Measurements from ENCODE around the gene KHK.

The KHK gene

GRCh38 chr2:27086724-27087593 lies at the start of gene KHK:
Gene KHK (plus strand): TSS chr2:27086772. CDS start chr2:27087260, 488 bp downstream.
- peak within 1 kb of the TSS; percentile 90 for H3K9ac ChIP-seq (ENCODE audit: low read length)
- H3K27me3 ChIP-seq (replicated peaks; ENCODE audit: control insufficient read depth, insufficient read depth, low read length): no peaks in the 10 kb centered on the region
- no peaks in the 10 kb centered on the region for H3K9me3 ChIP-seq (ENCODE audit: control insufficient read depth, low read length)
- H3K4me1 ChIP-seq (ENCODE audit: control insufficient read depth, insufficient read depth, low read length): peaks cover 14% of the 10 kb centered on the region
- H3K36me3 ChIP-seq (ENCODE audit: control insufficient read depth, insufficient read depth, low read length, severe bottlenecking): peaks cover 8% of the 10 kb centered on the region
- peak within 1 kb of the TSS; percentile 82 for H3K4me3 ChIP-seq (ENCODE audit: low read length)
- no peak for DNase-seq (ENCODE audit: low read depth)

- Histone ChIP-seq H3K9ac (ENCODE audit: low read length) (no peak overlapping the region), H3K9me3 (ENCODE audit: control insufficient read depth, low read length) (no peaks in the 10 kb centered on the region), H3K4me3 (ENCODE audit: low read length) (no peak overlapping the region), H3K4me1 (ENCODE audit: control insufficient read depth, insufficient read depth, low read length) (peaks cover 20% of the 10 kb centered on the region), H3K36me3 (ENCODE audit: control insufficient read depth, insufficient read depth, low read length, severe bottlenecking) (peaks cover 82% of the 10 kb centered on the region), H3K27me3 (replicated peaks; ENCODE audit: control insufficient read depth, insufficient read depth, low read length) (no peaks in the 10 kb centered on the region)
- DNase-seq (ENCODE audit: low read depth): no peak
Measured at GRCh38 chr2:27038012-27038411, 48.6 kb upstream of the KHK start.

GRCh38 chr2:27038631-27039339 lies 47.8 kb upstream of the KHK start:
- Histone ChIP-seq H3K9me3 (ENCODE audit: control insufficient read depth, low read length) (no peaks in the 10 kb centered on the region), H3K4me3 (ENCODE audit: low read length) (no peak overlapping the region), H3K9ac (ENCODE audit: low read length) (no peak overlapping the region), H3K4me1 (ENCODE audit: control insufficient read depth, insufficient read depth, low read length) (peaks cover 18% of the 10 kb centered on the region), H3K27me3 (replicated peaks; ENCODE audit: control insufficient read depth, insufficient read depth, low read length) (no peaks in the 10 kb centered on the region), H3K36me3 (ENCODE audit: control insufficient read depth, insufficient read depth, low read length, severe bottlenecking) (peaks cover 82% of the 10 kb centered on the region)
- DNase-seq (ENCODE audit: low read depth): no peak

- no peak overlapping the region for H3K9ac ChIP-seq (ENCODE audit: low read length)
- no peaks in the 10 kb centered on the region for H3K27me3 ChIP-seq (replicated peaks; ENCODE audit: control insufficient read depth, insufficient read depth, low read length)
- H3K4me3 ChIP-seq (ENCODE audit: low read length): no peak overlapping the region
- H3K36me3 ChIP-seq (ENCODE audit: control insufficient read depth, insufficient read depth, low read length, severe bottlenecking): peaks cover 82% of the 10 kb centered on the region
- peaks cover 12% of the 10 kb centered on the region for H3K4me1 ChIP-seq (ENCODE audit: control insufficient read depth, insufficient read depth, low read length)
- no peak for DNase-seq (ENCODE audit: low read depth)
- H3K9me3 ChIP-seq (ENCODE audit: control insufficient read depth, low read length): no peaks in the 10 kb centered on the region
Measured at GRCh38 chr2:27039426-27039825, 47.1 kb upstream of the KHK start.

- H3K27me3 ChIP-seq (replicated peaks; ENCODE audit: control insufficient read depth, insufficient read depth, low read length): no peaks in the 10 kb centered on the region
- DNase-seq (ENCODE audit: low read depth): no peak
- H3K4me1 ChIP-seq (ENCODE audit: control insufficient read depth, insufficient read depth, low read length): peaks cover 10% of the 10 kb centered on the region
- H3K4me3 ChIP-seq (ENCODE audit: low read length): no peak overlapping the region
- peaks cover 80% of the 10 kb centered on the region for H3K36me3 ChIP-seq (ENCODE audit: control insufficient read depth, insufficient read depth, low read length, severe bottlenecking)
- no peaks in the 10 kb centered on the region for H3K9me3 ChIP-seq (ENCODE audit: control insufficient read depth, low read length)
- H3K9ac ChIP-seq (ENCODE audit: low read length): no peak overlapping the region
Measured at GRCh38 chr2:27039871-27040270, 46.7 kb upstream of the KHK start.

- Histone ChIP-seq H3K4me3 (ENCODE audit: low read length) (no peak overlapping the region), H3K36me3 (ENCODE audit: control insufficient read depth, insufficient read depth, low read length, severe bottlenecking) (peaks cover 76% of the 10 kb centered on the region), H3K9ac (ENCODE audit: low read length) (no peak overlapping the region), H3K27me3 (replicated peaks; ENCODE audit: control insufficient read depth, insufficient read depth, low read length) (no peaks in the 10 kb centered on the region), H3K9me3 (ENCODE audit: control insufficient read depth, low read length) (no peaks in the 10 kb centered on the region), H3K4me1 (ENCODE audit: control insufficient read depth, insufficient read depth, low read length) (peaks cover 6% of the 10 kb centered on the region)
- DNase-seq (ENCODE audit: low read depth): no peak
Measured at GRCh38 chr2:27040282-27040681, 46.3 kb upstream of the KHK start.

- H3K4me3 ChIP-seq (ENCODE audit: low read length): no peak overlapping the region
- no peaks in the 10 kb centered on the region for H3K27me3 ChIP-seq (replicated peaks; ENCODE audit: control insufficient read depth, insufficient read depth, low read length)
- H3K9ac ChIP-seq (ENCODE audit: low read length): no peak overlapping the region
- H3K9me3 ChIP-seq (ENCODE audit: control insufficient read depth, low read length): no peaks in the 10 kb centered on the region
- DNase-seq (ENCODE audit: low read depth): no peak
- no peaks in the 10 kb centered on the region for H3K4me1 ChIP-seq (ENCODE audit: control insufficient read depth, insufficient read depth, low read length)
- H3K36me3 ChIP-seq (ENCODE audit: control insufficient read depth, insufficient read depth, low read length, severe bottlenecking): peaks cover 61% of the 10 kb centered on the region
Measured at GRCh38 chr2:27041752-27042151, 44.8 kb upstream of the KHK start.

- no peak overlapping the region for H3K4me3 ChIP-seq (ENCODE audit: low read length)
- peak; percentile 18 for DNase-seq (ENCODE audit: low read depth)
- H3K9me3 ChIP-seq (ENCODE audit: control insufficient read depth, low read length): no peaks in the 10 kb centered on the region
- H3K36me3 ChIP-seq (ENCODE audit: control insufficient read depth, insufficient read depth, low read length, severe bottlenecking): peaks cover 56% of the 10 kb centered on the region
- H3K27me3 ChIP-seq (replicated peaks; ENCODE audit: control insufficient read depth, insufficient read depth, low read length): no peaks in the 10 kb centered on the region
- H3K9ac ChIP-seq (ENCODE audit: low read length): no peak overlapping the region
- no peaks in the 10 kb centered on the region for H3K4me1 ChIP-seq (ENCODE audit: control insufficient read depth, insufficient read depth, low read length)
Measured at GRCh38 chr2:27042159-27042661, 44.4 kb upstream of the KHK start.

- Histone ChIP-seq H3K27me3 (replicated peaks; ENCODE audit: control insufficient read depth, insufficient read depth, low read length) (no peaks in the 10 kb centered on the region), H3K9ac (ENCODE audit: low read length) (no peak overlapping the region), H3K9me3 (ENCODE audit: control insufficient read depth, low read length) (no peaks in the 10 kb centered on the region), H3K4me3 (ENCODE audit: low read length) (no peak overlapping the region), H3K4me1 (ENCODE audit: control insufficient read depth, insufficient read depth, low read length) (no peaks in the 10 kb centered on the region), H3K36me3 (ENCODE audit: control insufficient read depth, insufficient read depth, low read length, severe bottlenecking) (peaks cover 47% of the 10 kb centered on the region)
- DNase-seq (ENCODE audit: low read depth): no peak
Measured at GRCh38 chr2:27042985-27043634, 43.5 kb upstream of the KHK start.

- peak overlapping the region; percentile 92 for H3K4me3 ChIP-seq (ENCODE audit: low read length)
- peaks cover 9% of the 10 kb centered on the region for H3K36me3 ChIP-seq (ENCODE audit: control insufficient read depth, insufficient read depth, low read length, severe bottlenecking)
- H3K4me1 ChIP-seq (ENCODE audit: control insufficient read depth, insufficient read depth, low read length): peaks cover 6% of the 10 kb centered on the region
- no peaks in the 10 kb centered on the region for H3K9me3 ChIP-seq (ENCODE audit: control insufficient read depth, low read length)
- DNase-seq (ENCODE audit: low read depth): no peak
- H3K9ac ChIP-seq (ENCODE audit: low read length): peak overlapping the region; percentile 79
- H3K27me3 ChIP-seq (replicated peaks; ENCODE audit: control insufficient read depth, insufficient read depth, low read length): no peaks in the 10 kb centered on the region
Measured at GRCh38 chr2:27049422-27050280, 36.9 kb upstream of the KHK start.

Data from adipocyte (in vitro differentiated cells).